GM18870 (cell line): ENCODE data around the gene SLCO2B1.

Experiments used
- ATAC-seq: cut with Tn5 transposase; IDR thresholded peaks from one replicate; pipeline ENCODE4 v1.9.1; 2021; ENCODE audit warnings: moderate library complexity; ENCODE audit not compliant: unreplicated experiment

SLCO2B1 gene

DNA sequence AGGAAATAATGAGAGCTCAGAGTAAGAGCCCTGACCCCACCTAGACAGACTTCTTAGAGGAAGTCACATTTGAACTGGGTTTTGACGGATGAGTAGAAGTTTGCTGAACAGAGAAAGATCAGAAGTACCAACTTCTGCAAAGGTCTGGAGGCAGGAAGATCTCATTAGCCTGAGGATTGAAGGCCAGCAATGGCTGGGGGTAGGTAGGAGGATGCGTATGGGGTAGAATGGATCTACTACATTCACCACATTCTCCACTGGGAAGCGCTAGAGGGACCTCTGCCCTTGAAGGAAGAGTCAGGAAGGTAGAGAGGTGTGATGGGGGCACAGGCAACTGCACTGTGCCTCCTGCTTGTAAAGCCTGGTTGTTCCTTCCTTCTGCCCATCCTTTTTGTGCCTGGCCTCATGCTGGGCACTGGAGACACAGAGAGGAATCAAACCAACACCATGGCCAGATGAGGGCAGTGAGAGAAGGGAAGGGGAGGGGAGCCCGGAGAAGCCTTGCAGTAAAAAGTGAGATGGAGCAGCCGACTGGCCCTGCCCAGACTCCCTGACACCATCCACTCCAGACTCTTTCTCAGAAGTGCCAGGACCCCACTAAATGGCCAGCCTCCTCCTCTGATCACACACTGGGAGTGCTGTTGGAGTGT lies 94.6 kb downstream of the SLCO2B1 start:
- ATAC-seq, result no peak

DNA sequence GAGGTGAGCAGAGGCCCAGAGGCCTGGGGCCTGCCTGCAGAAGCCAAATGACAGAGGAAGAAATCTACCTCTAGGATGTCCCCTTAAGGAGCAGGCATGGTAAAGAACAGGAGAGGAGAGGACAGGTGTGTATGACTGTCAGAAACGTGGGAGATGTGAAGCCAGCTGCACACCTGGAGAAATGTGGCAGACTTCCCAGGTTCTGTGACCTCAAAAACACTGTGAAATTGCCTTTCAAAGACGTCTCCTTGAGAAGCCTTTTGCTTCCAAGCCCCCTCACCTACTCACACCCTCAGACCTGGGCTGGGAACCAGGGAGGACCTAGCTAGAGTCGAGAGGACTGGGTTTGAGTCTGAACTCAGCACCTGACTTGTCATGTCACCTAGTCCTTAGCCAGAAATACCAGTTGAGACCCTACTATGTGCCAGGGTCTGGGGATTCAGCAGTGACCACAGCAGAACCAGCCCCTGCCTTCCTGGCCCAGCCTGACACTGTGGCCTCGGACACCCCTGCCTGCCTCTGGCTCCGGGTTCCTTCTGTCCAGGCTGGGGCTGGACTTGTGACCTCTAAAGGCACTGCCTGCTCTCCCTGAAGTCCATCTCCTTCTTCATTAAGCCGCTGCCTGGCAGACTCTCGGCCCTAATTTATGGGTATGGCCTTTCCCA lies 95.2 kb downstream of the SLCO2B1 start:
- ATAC-seq, result no peak

DNA sequence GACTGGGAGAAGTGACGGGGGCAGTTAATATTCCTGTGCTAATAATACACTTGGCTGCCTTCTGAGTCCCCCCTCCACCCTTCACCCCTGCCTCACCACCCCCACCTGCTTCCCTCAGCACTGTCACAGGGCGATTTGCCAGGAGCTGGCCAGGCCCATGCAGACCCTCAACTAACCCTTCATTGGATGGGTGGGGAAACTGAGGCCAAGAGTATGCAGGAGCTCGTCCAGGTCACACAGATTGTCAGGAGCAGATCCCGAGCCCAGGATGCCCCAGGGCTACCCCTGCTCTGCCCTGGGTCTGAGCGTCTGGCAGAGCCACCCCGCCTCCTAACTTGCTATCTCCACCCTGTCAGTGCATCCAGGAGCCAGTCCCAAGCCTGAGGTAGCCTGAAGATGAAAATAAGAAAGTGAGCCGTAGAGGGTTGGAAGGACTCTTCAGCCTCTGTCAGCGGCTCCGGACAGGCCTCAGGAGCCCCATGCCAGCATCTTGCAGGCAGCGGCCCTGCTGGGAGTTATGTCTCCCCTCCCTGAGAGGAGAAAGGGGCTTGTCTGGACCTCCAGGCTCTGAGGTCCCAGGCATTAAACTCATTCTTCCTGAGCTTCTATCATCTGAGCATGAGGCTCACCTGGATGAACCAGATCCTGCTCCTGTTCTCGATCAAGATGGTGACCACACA lies 95.9 kb downstream of the SLCO2B1 start:
- ATAC-seq, result no peak

DNA sequence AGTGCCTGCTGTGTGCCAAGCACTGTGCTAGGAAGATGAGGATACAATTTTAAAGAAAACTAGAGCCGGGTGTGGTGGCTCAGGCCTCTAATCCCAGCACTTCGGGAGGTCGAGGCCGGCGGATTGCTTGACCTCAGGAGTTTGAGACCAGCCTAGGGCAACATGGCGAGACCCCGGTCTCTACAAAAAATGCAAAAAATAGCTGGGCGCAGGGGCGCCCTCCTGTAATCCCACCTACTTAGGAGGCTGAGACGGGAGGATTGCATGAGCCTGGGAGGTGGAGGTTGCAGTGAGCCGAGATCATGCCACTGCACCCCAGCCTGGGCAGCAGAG lies 98.0 kb downstream of the SLCO2B1 start:
- ATAC-seq, result no peak

DNA sequence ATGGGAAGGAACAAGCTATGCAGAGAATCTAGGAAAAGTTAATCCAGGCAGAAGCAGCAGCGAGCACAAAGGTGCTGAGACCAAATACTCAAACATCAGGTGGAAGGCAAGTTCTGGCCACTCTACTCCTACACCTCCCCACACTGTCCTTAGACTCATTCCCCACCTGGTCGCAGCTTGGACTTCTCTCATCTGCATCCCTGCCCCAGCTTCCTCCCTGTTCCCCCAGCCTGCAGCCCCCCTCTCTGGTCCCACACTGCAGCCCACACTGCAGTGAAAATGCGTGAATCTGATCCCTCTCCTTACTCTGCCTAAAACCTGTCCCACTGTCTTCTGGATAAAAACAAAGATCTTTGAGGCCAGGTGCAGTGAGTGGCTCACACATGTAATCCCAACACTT lies 98.8 kb downstream of the SLCO2B1 start:
- no peak for ATAC-seq

DNA sequence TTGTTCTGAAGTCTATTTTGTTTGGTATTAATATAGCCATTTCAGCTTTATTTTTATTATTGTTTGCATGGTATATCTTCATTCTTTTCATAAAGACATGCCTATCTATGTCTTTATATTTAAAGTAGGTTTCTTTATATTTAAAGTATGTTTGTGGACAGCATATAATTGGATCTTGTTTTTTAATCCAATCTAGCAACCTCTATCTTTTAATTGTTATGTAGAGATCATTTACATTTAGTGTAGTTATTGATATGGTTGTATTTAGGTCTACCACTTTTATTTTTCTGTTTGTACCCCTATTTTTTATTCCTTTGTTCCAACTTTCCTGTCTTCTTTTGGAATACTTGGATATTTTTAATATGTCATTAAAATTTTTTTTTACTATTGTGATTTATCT lies 103.4 kb downstream of the SLCO2B1 start:
- ATAC-seq, result no peak
